Measurements from ENCODE around the gene ICA1L.

- no peak for TF ChIP-seq CTCF (IDR thresholded peaks at IDR 0.05)
- TF ChIP-seq POLR2A (IDR thresholded peaks at IDR 0.05) = no peak
These were observed 84.7 kb downstream of the ICA1L start for GRCh38 chr2:202786842-202787241.

Measured in lower leg skin (tissue), 3 donors.